Erythroblast (primary cell): ENCODE results near the gene GPC5.

Experiments used
- DNase-seq, 2 experiments: peaks; one replicate each; lab custom pipeline; 2025; lab: John Stamatoyannopoulos, UW
- GATA1 ChIP-seq: IDR thresholded peaks from 2 replicates; pipeline ENCODE4 v1.6.1; 2011; ENCODE audit warnings: low read depth, mild to moderate bottlenecking, control low read depth, low read length, moderate library complexity
- POLR2A ChIP-seq: IDR thresholded peaks from 2 replicates; pipeline ENCODE4 v1.6.1; 2011; ENCODE audit warnings: mild to moderate bottlenecking, low read length

Gene GPC5

DNA sequence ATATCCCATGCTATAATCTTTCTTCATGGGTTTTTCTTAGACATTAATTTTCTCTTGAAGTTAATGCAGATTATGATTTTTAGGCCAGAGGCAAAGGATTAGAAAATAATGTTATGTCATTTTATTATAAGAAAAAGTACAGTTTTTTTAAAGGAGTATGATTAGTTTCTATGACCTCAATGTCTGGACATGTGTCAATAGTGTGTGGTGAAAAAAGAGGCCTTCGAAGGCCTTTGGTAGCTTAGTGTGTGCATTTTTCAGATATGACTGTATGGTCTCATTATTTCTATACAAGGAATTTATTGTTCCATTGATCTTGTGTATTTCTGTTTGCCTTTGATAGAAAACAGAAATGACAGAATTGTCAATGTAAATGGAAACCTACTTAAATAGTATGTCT is 195.6 kb downstream of the GPC5 start:
- TF ChIP-seq GATA1 (no peak), POLR2A (no peak)
- DNase-seq, result no peak

DNA sequence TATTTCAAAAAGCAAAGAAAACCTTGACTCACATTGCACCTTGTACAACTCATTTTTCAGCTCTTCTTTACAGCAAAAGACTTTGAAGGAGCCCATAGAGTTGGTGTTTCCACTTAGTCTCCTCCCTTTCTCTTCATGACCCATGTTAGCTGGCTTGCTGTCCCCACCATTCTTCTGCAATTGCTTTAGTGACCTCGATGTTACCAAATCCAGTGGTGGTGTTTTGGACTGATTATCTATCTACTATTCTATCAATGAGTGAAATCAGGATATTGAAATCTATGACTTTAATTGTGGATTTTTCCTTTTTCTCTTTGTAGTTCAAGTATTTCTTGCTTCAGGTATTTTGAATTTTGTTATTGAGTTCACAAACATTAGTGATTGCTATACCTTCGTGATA is 197.3 kb downstream of the GPC5 start:
- DNase-seq, result no peak
- TF ChIP-seq POLR2A, result no peak
- no peak for TF ChIP-seq GATA1

DNA sequence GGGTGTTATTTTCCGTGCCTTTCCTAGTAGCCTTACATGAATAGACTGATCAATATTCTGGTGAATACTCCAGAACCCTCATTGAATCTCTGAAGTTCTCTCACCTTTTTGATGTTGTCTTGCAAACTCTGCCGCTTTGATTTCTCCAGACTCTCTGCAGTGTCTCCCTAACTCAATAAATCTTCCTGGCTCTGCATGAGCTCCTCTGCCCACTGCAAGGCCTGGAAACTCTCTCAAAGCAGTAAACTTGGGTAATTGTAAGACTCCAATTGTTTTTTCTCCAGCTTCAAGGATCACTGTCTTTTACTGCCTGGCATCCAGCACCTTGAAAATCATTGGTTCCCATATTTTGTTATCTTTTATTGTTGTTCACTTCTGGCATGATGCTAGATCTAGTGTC is 198.4 kb downstream of the GPC5 start:
- no peak for DNase-seq
- no peak for TF ChIP-seq GATA1
- no peak for TF ChIP-seq POLR2A

GRCh38 chr13:91598655-91599054 is 200.2 kb downstream of the GPC5 start:
- no peak for TF ChIP-seq GATA1
- TF ChIP-seq POLR2A, result no peak
- DNase-seq, result no peak

- DNase-seq, result no peak
- TF ChIP-seq POLR2A (no peak), GATA1 (no peak)
These were observed 202.9 kb downstream of the GPC5 start for GRCh38 chr13:91601273-91601672.

DNA sequence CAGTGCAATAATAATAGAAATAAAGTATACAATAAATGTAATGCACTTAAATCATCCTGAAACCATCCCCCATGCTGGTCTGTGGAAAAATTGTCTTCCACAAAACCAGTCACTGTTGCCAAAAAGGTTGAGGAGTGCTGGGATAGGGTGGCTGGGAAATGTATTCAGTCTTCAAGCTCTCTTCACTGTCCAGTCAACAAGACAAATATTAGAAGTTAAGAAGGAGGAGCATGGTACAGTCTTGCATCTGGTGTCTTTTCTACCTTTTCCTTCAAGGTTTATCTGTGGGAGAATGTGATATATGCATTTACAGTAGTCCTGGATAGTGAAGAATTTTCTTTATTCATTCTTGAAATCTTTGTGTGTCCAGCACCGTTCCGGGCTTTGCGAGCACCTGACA is 203.4 kb downstream of the GPC5 start:
- TF ChIP-seq GATA1 (no peak), POLR2A (no peak)
- DNase-seq, result no peak

DNA sequence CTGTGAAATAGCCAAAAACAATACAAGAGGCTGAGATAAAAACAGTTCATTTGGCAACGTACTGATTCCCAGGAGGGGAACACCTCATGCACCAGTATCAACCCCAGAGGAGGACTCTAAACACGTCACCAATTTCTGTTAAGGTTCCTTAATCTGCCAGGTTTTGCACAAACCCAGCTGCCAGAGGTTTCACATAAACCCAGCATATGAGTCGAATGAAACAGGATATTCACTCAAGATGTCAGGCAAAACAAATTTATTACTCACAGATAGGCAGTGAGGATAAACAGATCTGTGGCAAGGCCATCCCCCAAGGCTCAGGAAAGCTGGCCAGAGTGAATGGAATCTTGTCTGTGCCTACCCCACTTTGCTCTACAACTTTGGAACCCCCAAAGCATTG is 210.9 kb downstream of the GPC5 start:
- DNase-seq, result no peak
- TF ChIP-seq POLR2A, result no peak

GRCh38 chr13:91618315-91618714 is 219.9 kb downstream of the GPC5 start:
- DNase-seq, result no peak
- TF ChIP-seq POLR2A (no peak), GATA1 (no peak)

DNA sequence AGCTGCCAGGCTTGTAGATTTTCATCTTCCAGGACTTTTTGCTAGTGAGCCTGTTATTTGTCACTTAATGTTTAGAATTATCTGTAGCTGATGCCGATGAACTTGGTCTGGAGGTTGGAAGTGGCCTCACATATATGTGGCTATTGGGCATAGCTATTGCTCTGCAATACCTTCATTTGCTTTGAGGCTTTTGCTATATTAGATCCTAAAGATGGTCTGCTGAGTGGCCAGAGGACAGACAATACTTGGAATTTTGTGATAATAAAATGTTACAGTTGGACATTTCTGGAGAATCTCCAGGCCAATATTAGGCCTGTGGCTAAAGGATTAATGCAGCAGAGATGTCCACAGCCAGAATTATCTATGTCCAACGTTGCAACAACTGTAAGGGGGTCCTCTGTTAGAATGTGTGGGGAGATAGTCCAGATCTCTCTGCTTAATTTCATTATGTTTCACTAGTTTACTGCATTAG is 222.3 kb downstream of the GPC5 start:
- no peak for TF ChIP-seq GATA1
- no peak for TF ChIP-seq POLR2A
- DNase-seq, result no peak

GRCh38 chr13:91621161-91621560 is 222.7 kb downstream of the GPC5 start:
- TF ChIP-seq POLR2A, result no peak
- TF ChIP-seq GATA1, result no peak
- no peak for DNase-seq

GRCh38 chr13:91621963-91622362 is 223.5 kb downstream of the GPC5 start:
- no peak for TF ChIP-seq POLR2A
- TF ChIP-seq GATA1, result no peak

GRCh38 chr13:91622778-91623550 is 224.5 kb downstream of the GPC5 start:
- no peak for DNase-seq
- TF ChIP-seq POLR2A (no peak), GATA1 (no peak)

More at GRCh38 chr13:91621963-91622362, 223.5 kb downstream of the GPC5 start:
- no peak for DNase-seq

DNA sequence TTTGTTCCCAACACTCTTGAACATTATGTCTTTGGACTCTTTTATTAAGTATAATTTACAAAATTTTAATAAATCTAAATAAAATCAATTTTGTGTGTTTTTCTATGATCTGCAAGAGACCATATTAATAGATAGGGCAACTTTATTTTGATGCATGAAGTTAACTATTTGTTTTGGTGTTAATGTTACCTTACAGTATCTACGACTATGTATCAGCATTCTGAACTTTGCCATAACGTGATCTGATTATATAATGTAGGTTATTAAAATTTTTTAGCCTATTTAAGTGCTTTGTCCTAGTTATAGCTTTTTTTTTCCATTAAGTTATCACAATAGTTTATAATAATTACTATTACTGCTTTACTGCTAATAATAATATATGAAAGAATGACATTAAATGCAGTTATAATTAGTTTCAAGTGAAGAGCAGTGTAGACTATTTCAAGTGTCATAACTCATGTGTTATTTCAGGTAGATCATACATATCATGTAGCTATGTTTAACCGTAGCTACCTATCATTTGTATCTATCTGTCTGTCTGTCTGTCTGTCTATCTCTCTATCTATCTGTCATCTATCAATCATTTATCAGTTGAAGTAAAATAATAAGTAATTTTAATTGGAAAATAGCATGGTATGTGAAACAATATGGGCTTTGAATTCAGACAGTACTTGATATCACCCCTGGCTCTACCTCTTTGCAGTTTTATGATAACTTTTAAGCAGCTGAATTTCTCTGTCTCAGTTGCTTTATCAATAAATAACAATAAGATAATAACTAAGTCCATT is 229.7 kb downstream of the GPC5 start:
- no peak for TF ChIP-seq GATA1
- no peak for TF ChIP-seq POLR2A
- no peak for DNase-seq

- no peak for TF ChIP-seq GATA1
- TF ChIP-seq POLR2A, result no peak
- no peak for DNase-seq
These were observed 232.5 kb downstream of the GPC5 start for GRCh38 chr13:91630946-91631345.

GRCh38 chr13:91632086-91632485 is 233.7 kb downstream of the GPC5 start:
- DNase-seq, result no peak
- no peak for TF ChIP-seq POLR2A
- no peak for TF ChIP-seq GATA1

- no peak for TF ChIP-seq GATA1
- no peak for TF ChIP-seq POLR2A
These were observed 240.9 kb downstream of the GPC5 start for GRCh38 chr13:91639330-91639729.

More at GRCh38 chr13:91639330-91639729, 240.9 kb downstream of the GPC5 start:
- DNase-seq, result no peak
